Measurements from ENCODE around the gene IL2.

The IL2 gene

GRCh38 chr4:122480655-122481487 lies 24.3 kb upstream of the IL2 start:
- no peak overlapping the region for H3K4me3 ChIP-seq (ENCODE audit: low read depth, low read length)
- DNase-seq (ENCODE audit: low read depth): no peak
- TF ChIP-seq, protein P1, sequence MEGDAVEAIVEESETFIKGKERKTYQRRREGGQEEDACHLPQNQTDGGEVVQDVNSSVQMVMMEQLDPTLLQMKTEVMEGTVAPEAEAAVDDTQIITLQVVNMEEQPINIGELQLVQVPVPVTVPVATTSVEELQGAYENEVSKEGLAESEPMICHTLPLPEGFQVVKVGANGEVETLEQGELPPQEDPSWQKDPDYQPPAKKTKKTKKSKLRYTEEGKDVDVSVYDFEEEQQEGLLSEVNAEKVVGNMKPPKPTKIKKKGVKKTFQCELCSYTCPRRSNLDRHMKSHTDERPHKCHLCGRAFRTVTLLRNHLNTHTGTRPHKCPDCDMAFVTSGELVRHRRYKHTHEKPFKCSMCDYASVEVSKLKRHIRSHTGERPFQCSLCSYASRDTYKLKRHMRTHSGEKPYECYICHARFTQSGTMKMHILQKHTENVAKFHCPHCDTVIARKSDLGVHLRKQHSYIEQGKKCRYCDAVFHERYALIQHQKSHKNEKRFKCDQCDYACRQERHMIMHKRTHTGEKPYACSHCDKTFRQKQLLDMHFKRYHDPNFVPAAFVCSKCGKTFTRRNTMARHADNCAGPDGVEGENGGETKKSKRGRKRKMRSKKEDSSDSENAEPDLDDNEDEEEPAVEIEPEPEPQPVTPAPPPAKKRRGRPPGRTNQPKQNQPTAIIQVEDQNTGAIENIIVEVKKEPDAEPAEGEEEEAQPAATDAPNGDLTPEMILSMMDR (IDR thresholded peaks at IDR 0.05; ENCODE audit: insufficient read depth, low read depth, low read length, missing control alignments): no peak

GRCh38 chr4:122479935-122480416 lies 23.5 kb upstream of the IL2 start:
- TF ChIP-seq, protein P1 (IDR thresholded peaks at IDR 0.05; ENCODE audit: insufficient read depth, low read depth, low read length, missing control alignments): no peak
- no peak overlapping the region for H3K4me3 ChIP-seq (ENCODE audit: low read depth, low read length)
- no peak for DNase-seq (ENCODE audit: low read depth)

DNA sequence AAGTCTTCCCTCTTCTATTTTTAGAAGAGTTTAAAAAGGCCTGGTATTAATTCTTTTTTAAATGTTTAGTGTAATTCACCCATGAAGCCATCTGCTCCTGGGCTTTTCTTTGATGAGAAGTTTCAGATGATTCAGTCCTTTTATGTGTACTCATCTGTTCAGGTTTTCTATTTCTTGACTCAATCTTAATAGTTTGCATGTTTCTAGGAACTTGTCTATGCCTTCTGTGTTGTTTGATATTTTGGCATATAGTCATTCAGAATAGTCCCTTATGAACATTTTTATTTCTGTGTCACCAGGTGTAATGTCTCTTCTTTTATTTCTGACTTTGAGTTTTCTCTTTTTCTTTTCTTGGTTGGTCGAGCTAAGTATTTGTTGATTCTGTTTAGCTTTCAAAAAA lies 20.2 kb upstream of the IL2 start:
- H3K4me3 ChIP-seq (ENCODE audit: low read depth, low read length): no peak overlapping the region
- TF ChIP-seq, protein P1 (IDR thresholded peaks at IDR 0.05; ENCODE audit: insufficient read depth, low read depth, low read length, missing control alignments): no peak
- DNase-seq (ENCODE audit: low read depth): no peak

- TF ChIP-seq, protein P1 (IDR thresholded peaks at IDR 0.05; ENCODE audit: insufficient read depth, low read depth, low read length, missing control alignments): no peak
- DNase-seq (ENCODE audit: low read depth): no peak
- H3K4me3 ChIP-seq (ENCODE audit: low read depth, low read length): no peak overlapping the region
Observed at GRCh38 chr4:122476126-122476525, 19.6 kb upstream of the IL2 start.

- no peak for DNase-seq (ENCODE audit: low read depth)
- TF ChIP-seq, protein P1 (IDR thresholded peaks at IDR 0.05; ENCODE audit: insufficient read depth, low read depth, low read length, missing control alignments): no peak
- H3K4me3 ChIP-seq (ENCODE audit: low read depth, low read length): no peak overlapping the region
Observed at GRCh38 chr4:122475233-122475632, 18.7 kb upstream of the IL2 start.

GRCh38 chr4:122469457-122469856 lies 12.9 kb upstream of the IL2 start:
- H3K4me3 ChIP-seq (ENCODE audit: low read depth, low read length): no peak overlapping the region
- DNase-seq (ENCODE audit: low read depth): no peak
- TF ChIP-seq, protein P1 (IDR thresholded peaks at IDR 0.05; ENCODE audit: insufficient read depth, low read depth, low read length, missing control alignments): no peak

Measured in GM12865 (cell line).